ENCODE measurements around the gene RBKS.
"Not testable (repeated sequence)": the region's sequence is repeated elsewhere in the genome, so short reads cannot be mapped to it uniquely, and the experiment has no call there.

GRCh38 chr2:27863955-27864354 is 26.2 kb downstream of the RBKS start:
- not testable (repeated sequence) for TF ChIP-seq POLR2A, CTCF (IDR thresholded peaks at IDR 0.05)

Measured in breast epithelium (tissue), 3 donors.